Fibroblast of the aortic adventitia (primary cell): Measurements from ENCODE around the gene ZSWIM3. TPM values are rescaled to one million over a fixed set of nuclear protein-coding genes. Genes with fewer than 3 reads are reported as not detected.
A peak's percentile ranks its signal among the peaks of the same experiment; 100 is the strongest.

Experiments
- DNase-seq: peaks from one replicate; pipeline ENCODE4 v3.0.0-alpha.2; 2010; ENCODE audit warnings: low read depth
- H3K4me3 ChIP-seq: 2 replicates; pipeline ENCODE4 v1.5.1; 2011; ENCODE audit warnings: low read depth, mild to moderate bottlenecking, control low read depth, low read length, moderate library complexity
- CTCF ChIP-seq: IDR thresholded peaks from 2 replicates; pipeline ENCODE4 v1.5.1; 2011; ENCODE audit warnings: mild to moderate bottlenecking, low read length, control low read depth, inconsistent platforms; ENCODE audit not compliant: insufficient read depth
- total RNA-seq: library from RNA; depleted of rRNA; stranded (reverse); fragments of >200 nt; gene quantifications from 2 replicates; pipeline ENCODE4 v1.2.3, GENCODE V29; 2012; ENCODE audit warnings: low replicate concordance

Gene ZSWIM3
- total RNA-seq, 1 donor: 4.3 TPM

DNA sequence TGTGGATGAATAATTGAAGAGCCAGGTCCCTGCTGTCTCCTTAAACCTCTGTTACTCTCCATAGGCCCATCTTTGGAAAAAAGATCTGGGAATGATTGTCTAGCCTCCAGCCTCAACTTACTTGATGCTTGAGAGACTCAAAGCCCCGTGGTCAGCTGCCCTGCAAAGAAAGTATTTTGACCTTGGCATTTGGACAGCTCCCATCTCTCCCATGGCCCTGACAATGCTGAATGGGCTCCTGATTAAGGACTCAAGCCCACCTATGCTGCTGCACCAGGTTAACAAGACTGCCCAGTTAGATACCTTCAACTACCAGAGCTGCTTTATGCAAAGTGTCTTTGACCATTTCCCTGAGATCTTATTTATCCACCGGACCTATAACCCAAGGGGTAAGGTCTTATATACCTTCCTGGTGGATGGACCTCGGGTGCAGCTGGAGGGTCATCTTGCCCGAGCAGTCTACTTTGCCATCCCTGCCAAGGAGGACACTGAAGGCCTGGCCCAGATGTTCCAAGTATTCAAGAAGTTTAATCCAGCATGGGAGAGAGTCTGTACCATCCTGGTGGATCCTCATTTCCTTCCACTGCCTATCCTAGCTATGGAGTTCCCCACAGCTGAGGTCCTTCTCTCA is 25.2 kb downstream of the ZSWIM3 start:
- no peak for DNase-seq
- no peak for TF ChIP-seq CTCF
- H3K4me3 ChIP-seq: no peak overlapping the region

DNA sequence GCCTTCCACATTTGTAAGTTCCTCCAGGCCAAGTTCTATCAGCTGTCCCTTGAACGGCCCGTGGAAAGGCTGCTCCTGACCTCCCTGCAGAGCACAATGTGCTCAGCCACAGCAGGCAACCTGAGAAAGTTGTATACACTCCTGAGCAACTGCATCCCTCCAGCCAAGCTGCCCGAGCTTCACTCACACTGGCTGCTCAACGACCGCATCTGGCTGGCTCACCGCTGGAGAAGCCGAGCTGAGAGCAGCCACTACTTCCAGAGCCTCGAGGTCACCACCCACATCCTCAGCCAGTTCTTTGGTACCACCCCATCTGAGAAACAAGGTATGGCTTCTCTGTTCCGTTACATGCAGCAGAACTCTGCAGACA is 25.7 kb downstream of the ZSWIM3 start:
- DNase-seq: no peak
- no peak for TF ChIP-seq CTCF
- H3K4me3 ChIP-seq: no peak overlapping the region

- H3K4me3 ChIP-seq: no peak overlapping the region
- DNase-seq: no peak
- no peak for TF ChIP-seq CTCF
Observed at GRCh38 chr20:45886590-45887345, 29.4 kb downstream of the ZSWIM3 start.

DNA sequence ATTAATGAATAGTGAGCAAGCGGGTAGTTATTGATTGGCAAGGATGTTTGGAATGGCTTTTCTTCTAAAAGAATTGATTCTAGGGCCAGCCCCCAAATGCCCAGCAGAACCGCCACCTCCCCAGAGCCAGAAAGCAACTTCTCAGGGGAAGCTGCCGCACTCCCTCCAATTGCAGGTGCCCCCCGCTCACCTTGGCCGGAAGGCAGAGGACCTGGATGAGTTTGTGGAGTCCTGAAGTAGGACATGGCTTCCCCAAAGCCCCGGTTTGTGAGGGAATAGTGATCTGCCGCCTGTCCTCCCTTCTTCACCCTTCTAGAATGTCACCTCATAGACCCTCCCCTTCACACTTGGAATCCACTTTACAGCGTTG is 29.9 kb downstream of the ZSWIM3 start, which contains the start of gene SPATA25:
Gene SPATA25 (minus strand): TSS at position 277 of the 370 bp plus-strand sequence. CDS start 32 bp downstream, at position 245.
- DNase-seq: no peak
- no peak within 1 kb of the TSS for H3K4me3 ChIP-seq
- TF ChIP-seq CTCF: no peak

- no peak overlapping the region for H3K4me3 ChIP-seq
- no peak for TF ChIP-seq CTCF
- DNase-seq: no peak
Observed at GRCh38 chr20:45888681-45889080, 31.3 kb downstream of the ZSWIM3 start.

DNA sequence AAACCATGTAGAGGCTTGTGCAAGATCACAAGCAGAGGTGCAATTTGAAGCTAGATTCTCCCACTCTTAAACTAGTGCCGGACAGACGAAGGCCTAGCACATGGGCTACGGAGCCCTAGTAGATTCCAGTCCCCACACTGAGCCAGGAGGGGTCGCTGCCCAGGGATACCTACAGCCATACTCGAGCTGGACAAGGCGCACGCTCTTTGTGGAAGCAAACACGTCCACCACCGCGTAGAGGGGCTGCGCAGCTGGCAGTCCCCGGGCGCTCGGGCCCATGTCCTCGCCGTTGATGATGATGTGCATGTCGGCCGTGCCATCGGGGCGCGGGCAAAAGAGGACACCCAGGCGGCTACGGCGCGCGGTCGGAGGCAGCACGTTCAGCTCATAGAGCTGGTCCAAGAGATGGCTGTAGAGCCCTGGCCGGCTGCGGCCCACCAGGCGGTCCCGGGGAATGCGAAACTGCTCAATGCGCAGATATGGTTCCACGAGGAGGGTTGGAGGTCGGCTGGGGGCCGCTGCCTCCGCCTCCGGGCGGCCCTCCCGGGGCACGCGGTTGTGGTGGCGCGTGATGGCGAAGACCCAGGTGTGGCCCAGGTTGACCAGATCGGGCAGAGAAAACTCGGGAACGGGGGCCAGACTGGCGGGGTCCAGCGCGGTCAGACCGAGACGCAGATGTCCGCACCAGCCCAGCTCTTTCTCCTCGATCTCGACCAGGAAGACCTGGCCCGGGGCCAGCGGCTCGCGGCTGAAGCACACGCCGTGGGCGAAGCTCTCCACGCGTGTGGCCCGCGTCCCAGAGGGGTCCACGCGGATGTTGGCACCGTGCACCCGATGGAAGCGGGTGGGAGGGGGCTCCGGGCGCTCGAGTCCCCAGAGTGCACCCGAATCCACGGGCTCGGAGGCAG is 32.9 kb downstream of the ZSWIM3 start:
- DNase-seq: peak; percentile 78
- H3K4me3 ChIP-seq: peak overlapping the region; percentile 85
- peak; percentile 76 for TF ChIP-seq CTCF
